ENCODE results near the gene RNF167.

DNA sequence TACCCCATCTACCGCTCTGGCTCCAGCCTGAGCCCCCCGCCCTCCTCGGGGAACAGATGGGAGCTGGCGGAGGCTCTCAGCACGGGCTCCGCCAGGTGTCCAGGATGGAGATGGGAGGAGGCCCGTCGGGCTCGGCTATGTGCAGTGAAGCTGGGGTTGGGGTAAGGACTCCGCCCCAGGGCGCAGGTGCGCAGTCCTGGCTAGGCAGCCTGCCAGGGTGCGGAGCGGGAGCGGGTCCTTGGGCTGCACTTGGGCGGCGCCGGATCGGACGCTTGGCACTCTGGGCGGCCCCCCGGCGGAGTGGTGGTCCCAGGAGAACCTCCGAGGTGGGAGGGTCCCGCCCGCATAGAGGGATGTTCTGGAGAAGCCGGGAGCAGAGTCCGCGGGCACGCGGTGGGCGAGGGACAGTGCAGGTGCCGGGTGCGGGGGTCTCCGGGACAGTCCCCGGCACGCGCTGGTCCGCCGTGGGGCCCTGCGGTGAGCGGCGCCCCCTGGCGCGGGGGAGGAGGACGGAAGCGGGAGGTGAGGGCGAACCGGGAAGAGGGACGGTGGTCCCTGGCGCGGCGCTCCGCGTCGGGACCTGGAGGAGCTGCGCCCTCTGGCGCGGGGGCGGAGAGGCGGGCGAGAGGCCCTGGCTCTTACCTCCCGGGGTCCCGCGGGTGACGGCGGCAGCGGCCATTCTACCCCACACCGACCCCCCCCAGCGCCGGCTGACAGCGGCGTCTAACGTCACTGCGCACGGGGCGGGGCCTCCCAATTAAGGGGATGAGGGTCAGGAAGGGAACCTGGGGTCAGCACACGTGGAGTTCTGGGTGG lies 47.1 kb downstream of the RNF167 start, which contains the start of gene CAMTA2:
- TF ChIP-seq CHD7 (IDR thresholded peaks at IDR 0.05; ENCODE audit: insufficient replicate concordance, low read length) (no peak), SP4 (IDR thresholded peaks at IDR 0.05; ENCODE audit: low read length) (no peak), TBP (IDR thresholded peaks at IDR 0.05; ENCODE audit: low read depth, low read length) (no peak; the same call in 1 of the 2 replicates), EZH2 (IDR thresholded peaks at IDR 0.05; ENCODE audit: low read depth, low read length, severe bottlenecking) (no peak), POLR2AphosphoS5 (IDR thresholded peaks at IDR 0.05; ENCODE audit: low read depth, low read length) (no peak), ZNF274 (IDR thresholded peaks at IDR 0.05; ENCODE audit: borderline replicate concordance, extremely low read depth, low read length) (no peak), SRF (IDR thresholded peaks at IDR 0.05; ENCODE audit: low read depth, low read length) (no peak)
- TF ChIP-seq, protein P1, sequence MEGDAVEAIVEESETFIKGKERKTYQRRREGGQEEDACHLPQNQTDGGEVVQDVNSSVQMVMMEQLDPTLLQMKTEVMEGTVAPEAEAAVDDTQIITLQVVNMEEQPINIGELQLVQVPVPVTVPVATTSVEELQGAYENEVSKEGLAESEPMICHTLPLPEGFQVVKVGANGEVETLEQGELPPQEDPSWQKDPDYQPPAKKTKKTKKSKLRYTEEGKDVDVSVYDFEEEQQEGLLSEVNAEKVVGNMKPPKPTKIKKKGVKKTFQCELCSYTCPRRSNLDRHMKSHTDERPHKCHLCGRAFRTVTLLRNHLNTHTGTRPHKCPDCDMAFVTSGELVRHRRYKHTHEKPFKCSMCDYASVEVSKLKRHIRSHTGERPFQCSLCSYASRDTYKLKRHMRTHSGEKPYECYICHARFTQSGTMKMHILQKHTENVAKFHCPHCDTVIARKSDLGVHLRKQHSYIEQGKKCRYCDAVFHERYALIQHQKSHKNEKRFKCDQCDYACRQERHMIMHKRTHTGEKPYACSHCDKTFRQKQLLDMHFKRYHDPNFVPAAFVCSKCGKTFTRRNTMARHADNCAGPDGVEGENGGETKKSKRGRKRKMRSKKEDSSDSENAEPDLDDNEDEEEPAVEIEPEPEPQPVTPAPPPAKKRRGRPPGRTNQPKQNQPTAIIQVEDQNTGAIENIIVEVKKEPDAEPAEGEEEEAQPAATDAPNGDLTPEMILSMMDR (IDR thresholded peaks at IDR 0.05; ENCODE audit: control extremely low read depth in 1 of 3, insufficient read depth in 1 of 3, low read depth in 1 of 3, low read length in 3 of 3), result peak; percentile 40 to 52 (median 47)
